ENCODE results near the gene PIP5K1C.

GRCh38 chr19:3656747-3657394 is 43.4 kb downstream of the PIP5K1C start:
- TF ChIP-seq CTCF (IDR thresholded peaks at IDR 0.05) (no peak), POLR2A (IDR thresholded peaks at IDR 0.05) (no peak)

All from body of pancreas (tissue), 4 donors.